ENCODE measurements around the gene CYS1. TPM values are rescaled to one million over a fixed set of nuclear protein-coding genes. Genes with fewer than 3 reads are reported as not detected.
"Not testable (repeated sequence)": the region's sequence is repeated elsewhere in the genome, so short reads cannot be mapped to it uniquely, and the experiment has no call there.

The CYS1 gene
- total RNA-seq, 2 experiments from 2014 or later, result 0.15 TPM; not detected in 1

DNA sequence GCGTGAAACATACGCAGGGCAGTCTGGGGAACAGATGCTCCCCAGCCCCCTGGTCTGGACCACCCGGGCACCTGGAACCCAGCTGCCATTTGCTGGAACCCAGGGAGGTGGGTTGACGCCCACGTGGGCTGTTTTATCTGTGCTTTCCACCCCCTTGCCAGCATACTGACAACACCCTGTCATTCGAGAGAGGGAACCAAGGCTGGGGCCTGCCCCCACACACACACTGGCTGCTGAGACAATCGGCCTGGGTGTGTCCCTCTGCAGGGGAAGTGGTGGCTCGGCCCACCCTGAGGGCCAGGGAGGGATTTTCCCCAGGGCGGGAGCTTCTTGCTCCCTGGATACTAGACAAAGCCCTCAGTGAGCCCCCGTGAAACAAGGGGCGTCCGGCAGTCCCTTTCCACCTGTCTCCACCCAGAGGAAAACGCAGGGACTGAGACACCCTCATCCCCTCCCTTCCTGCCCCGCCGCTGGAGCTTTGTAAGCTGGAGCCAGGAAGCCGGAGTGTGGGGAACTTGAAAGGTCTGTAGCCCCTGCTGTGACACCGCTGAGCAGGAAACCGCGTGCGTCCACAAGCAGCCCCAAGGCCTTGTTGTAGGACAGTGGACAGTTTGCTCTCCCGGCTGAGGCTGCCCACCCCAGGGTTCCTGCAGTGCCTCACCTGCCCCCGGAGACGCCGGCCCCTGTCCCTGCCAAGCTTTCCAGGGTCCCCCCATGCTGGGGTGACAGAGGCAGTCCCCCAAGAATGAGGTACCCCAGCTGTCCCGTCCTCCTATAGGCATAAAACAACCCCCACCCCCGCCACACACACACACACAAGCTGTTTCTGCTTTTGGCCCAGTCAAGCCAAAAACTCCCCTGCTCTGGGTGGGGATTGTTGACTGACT is 51.0 kb downstream of the CYS1 start:
- ChIA-PET CTCF (interaction anchor here (0.9 to 2.7 kb wide), 6 partner anchors 9 to 406 kb away, joined by 3 to 11 read pairs (median 4); no protein-coding TSS in a partner anchor), POLR2A (interaction anchor here (0.6 to 1.0 kb wide), 2 partner anchors 14 to 16 kb away, joined by 3 to 6 read pairs; no protein-coding TSS in a partner anchor)

DNA sequence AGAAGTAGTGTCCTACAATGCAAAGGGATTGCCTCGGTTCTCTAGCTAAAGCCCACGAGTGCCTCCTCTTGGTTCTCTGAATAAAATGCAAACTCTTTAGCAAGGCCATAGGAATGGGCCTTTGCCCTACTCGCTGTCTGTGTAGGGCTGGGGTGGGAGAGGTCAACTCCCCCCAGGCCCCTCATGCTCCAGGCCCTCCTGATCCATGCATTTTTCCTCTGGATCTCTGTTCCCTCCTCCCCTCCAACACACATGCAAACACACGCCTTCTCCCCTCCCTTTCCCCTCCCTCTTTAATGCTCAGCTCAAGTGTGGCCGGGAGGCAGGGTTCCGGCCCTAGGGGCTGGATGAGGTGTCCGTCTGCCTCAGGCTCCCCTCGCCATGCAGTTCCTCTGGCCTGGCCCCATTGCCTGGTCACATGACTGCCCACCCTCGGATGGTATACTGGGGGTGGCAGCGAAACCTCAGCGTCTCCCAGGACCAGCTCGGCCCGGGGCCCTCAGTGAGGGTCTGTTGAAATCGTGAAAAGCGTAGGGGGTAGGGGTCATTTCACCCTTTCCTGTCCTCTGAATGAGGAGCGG is 51.7 kb downstream of the CYS1 start:
- CTCF ChIA-PET, result interaction anchor here (0.9 to 2.7 kb wide), 6 partner anchors 14 to 406 kb away, joined by 3 to 11 read pairs (median 4); no protein-coding TSS in a partner anchor
- POLR2A ChIA-PET, result interaction anchor here (0.6 to 1.0 kb wide), 2 partner anchors 15 to 16 kb away, joined by 3 to 6 read pairs; no protein-coding TSS in a partner anchor

DNA sequence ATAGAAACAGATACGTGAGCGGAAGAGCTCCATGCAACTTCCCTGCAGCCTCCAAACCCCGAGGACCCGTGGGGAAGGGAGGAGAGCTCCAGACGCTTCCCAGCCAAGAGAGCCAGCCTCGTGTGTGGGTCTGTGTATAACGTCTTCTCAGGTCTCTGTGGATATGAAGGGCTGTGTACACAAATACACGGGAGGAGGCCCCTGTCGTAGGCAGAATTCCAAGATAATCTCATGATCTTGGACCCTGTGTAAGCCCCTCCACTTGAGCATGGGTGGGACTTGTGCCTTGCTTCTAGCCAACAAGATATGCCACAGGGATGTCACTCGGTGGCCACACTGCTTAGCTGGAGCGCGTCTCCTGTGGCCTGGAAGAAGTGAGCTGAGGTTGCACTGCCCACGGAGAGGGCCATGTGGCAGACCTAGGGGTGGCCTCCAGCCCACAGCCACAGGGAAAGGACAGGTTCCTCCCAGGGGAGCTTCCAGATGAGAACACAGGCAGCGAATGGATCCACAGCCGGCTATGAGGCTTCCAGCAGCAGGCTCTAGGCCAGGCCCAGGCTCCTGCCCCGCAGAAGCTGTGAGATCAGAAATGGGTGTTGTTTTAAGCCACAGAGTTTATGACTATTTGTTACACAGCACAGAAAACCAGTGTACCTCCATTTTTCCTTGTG is 52.4 kb downstream of the CYS1 start:
- POLR2A ChIA-PET, result no interaction called here

DNA sequence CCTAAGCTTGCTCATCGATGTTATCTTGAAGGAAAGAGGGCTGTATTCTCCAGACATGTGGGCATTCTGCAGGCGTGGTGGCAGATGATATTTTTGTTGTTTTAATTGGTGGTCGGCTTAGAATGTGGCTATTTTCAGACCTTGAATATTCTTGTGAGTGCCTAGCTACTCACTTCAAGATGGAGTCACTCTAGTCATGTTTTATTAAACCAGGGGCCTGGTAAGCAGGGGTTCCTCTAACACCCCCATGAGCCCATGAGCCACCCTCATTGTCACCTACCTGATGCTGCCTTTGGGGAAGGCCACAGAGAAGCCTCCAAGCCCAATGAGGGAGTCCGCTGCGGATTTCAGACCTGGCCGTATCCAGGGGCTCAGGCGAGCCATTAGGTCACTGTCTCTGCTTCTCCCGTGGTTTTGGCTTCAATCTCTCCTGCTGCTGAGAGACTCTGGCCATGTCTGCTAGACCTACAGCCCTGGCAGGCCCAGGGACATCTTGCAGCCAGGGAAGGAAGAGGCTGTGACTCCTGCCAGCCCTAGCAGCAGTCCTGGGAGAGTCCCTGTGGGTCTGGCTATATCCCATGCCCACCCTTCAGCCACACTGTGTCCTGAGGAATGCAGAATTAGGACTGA is 53.2 kb downstream of the CYS1 start:
- POLR2A ChIA-PET, result no interaction called here
- CTCF ChIA-PET, result interaction anchor here (2.7 kb wide), 1 partner anchor 20 kb away, joined by 11 read pairs; no protein-coding TSS in a partner anchor

More for the DNA sequence above, 52.4 kb downstream of the CYS1 start:
- CTCF ChIA-PET, result interaction anchor here (1.2 to 2.7 kb wide), 3 partner anchors 20 to 45 kb away, joined by 3 to 11 read pairs (median 6); no protein-coding TSS in a partner anchor

DNA sequence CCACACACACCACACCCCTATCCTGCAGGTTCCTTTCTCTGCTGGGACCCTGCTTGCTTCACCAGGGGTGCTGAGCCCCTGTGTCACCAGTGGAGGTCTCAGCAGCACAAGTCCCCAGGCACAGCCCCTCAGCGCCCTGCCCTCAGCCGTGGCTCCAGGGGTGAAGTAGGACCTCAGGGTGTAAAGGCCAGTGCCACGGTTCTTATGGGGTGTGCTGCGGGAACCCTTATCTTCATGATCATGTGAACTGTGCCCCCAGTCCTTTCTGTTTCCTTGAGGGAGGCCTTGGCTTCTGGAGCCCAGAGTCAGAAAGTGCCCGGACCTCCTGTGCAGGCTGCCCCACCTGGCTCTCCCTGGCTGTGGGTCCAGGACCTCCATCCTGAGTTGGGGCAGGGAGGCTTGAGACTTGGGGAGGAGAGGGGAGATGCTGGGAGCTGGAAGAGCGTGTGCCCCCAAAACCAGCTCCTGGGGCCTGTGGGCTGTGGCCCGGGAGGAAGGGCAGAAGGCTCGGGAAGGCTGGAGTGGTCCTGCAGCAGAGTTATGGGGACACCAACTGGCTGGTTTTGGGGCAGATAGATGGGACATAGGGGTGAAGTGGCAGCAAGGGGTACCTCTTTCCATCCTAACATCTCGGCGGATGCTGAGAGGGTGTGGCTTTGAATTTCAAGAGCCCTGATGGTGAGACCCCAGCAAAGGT is 57.1 kb downstream of the CYS1 start:
- CTCF ChIA-PET, result no interaction called here
- POLR2A ChIA-PET, result no interaction called here

DNA sequence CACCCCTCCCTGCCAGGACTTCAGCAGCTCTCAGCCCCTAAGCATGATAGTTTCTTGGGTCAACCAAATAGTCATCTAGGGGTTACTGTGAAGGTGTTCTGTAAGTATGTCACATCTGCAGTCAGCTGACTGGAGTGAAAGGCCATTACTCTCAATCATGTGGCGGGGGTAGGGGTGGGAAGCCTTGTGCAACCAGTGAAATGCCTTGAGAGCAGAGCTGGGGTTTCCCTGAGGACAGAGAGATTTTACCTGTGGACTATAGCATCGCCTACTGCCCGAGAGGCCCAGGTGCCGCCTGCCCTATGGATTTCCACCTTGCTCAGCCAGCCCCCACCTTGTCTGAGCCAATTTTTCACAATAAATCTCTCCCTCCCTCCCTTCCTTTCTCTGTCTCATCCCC is 57.8 kb downstream of the CYS1 start:
- ChIA-PET POLR2A (no interaction called here), CTCF (interaction anchor here (1.1 kb wide), 1 partner anchor 223 kb away, joined by 3 read pairs; no protein-coding TSS in a partner anchor)

DNA sequence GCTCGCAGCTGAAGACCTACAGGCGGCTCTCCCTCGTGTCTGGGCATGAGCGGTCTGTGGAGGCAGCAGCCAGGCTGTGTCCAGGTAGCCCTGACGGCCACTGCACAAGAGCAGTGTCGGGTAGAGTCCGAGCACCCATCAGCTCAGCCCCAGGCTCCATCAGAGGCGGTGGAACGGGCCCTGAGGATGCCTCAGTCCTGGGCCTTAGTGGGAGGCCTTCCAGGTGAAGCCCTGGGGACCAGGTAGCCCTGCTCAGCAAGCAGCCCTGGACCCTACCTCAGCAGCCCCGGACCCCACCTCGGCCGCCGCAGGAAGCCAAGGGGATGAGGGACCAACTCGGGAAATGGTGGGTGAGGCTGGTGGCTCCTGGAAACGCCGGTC is 58.2 kb downstream of the CYS1 start:
- CTCF ChIA-PET, result interaction anchor here (0.7 to 1.1 kb wide), 2 partner anchors 185 to 223 kb away, joined by 3 read pairs; no protein-coding TSS in a partner anchor
- POLR2A ChIA-PET, result no interaction called here

DNA sequence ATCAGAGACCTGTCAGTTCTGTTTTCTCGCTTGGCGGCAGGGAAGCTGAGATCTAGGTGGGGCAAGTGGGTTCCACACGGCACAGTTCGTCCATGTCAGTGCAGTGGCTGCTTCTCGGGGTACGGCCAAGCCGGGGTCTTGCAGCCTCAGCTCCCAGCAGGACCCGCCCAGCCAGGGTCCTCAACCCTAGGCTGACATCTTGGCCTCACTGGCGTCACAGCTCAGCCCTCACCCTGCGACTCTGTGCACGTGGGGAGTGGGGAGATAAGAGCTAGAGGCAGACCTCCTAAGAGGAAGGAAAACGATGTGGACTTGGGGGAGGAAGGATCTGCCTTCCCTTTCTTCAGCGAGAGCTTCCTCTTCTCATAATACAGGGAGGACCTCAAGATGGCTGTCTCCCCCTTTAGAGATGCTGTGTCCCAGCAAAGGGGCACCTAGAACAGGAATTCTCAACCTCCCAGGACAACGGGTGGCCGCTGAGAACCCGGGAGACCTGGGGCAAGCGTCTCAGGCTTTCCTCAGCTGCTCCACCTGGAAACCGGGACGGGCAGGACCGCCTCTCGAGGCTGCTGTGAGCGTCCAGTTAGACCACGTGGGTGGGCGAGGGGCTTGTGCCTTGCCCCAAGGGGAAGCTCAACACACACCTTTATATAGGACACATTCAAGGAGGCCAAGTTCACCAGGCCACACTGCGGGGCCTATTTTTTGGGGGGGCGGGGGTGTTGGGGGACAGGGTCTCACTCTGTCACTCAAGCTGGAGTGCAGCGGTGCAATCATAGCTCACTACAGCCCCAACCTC is 60.4 kb downstream of the CYS1 start:
- POLR2A ChIA-PET, result interaction anchor here (0.6 kb wide), 1 partner anchor 412 kb away, joined by 8 read pairs; no protein-coding TSS in a partner anchor
- CTCF ChIA-PET, result interaction anchor here (1.1 to 1.6 kb wide), 3 partner anchors 11 to 53 kb away, joined by 3 to 6 read pairs (median 3); no protein-coding TSS in a partner anchor

DNA sequence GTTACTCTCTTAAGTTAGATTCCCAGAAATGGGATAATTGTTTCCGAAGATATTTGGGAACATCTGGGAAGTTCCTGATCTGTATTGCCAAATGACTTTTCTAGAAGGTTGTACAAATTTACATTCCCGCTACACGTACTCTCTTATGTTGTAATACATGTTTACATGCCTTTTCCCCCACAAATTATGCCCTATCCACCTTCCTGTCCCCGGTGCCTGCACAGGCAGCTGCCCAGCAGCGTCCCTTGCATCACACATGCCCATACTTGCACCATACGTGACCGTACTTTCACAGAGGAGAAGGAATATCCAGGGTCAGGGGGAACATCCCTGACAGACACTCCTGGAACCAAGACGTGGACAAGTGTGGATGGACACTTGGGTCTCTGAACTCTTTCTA is 61.0 kb downstream of the CYS1 start:
- ChIA-PET POLR2A (no interaction called here), CTCF (interaction anchor here (1.1 to 1.6 kb wide), 3 partner anchors 11 to 53 kb away, joined by 3 to 6 read pairs (median 3); no protein-coding TSS in a partner anchor)

DNA sequence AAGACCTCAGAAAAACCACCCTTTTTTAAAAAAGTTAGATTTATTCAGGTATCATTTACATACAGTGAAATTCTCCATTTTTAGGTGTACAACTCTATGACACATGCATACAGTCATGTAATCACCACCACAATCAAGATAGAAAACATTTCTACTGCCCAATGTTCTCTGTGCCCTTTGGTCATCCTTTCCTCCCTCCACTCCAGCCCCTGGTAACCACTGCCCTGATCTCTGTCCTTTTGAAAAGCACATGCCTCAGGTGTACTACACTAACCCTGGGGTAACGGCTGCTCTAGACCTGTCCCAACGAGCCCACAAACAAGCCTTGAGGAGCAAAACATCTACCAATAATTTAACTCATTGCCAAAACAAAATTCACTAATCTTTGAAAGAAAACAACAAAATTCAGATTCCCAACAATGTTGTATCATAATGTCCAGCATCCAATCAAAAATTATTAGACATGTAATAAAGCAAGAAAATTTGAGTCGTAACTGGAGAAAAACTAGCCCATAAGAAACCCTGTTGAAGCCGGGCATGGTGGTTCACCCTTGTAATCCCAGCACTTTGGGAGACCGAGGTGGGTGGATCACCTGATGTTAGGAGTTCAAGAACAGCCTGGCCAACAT is 62.8 kb downstream of the CYS1 start:
- POLR2A ChIA-PET, result no interaction called here

DNA sequence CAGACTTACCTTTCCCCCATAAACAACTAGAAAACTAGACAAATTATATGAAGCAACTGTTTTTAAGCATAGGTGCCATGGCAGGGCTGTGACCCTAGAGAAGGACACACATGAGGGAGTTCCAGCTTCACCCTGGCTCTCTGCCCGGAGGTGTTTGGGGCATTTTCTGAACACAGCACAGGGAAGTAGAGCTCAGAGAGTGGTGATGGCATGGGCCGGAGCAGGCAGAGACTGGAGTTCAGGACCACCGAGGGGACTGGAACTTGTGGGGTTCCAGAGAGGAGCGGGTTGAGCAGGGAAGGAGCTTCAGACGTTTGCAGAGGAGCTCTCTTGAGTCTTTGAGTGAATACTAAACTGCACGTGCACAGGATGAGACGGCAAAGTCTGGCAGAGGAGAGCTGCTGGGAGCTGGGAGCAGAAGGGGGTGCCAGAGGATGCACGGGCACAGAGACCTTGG is 63.4 kb downstream of the CYS1 start:
- CTCF ChIA-PET, result no interaction called here

More for the DNA sequence above, 62.8 kb downstream of the CYS1 start:
- CTCF ChIA-PET, result no interaction called here

DNA sequence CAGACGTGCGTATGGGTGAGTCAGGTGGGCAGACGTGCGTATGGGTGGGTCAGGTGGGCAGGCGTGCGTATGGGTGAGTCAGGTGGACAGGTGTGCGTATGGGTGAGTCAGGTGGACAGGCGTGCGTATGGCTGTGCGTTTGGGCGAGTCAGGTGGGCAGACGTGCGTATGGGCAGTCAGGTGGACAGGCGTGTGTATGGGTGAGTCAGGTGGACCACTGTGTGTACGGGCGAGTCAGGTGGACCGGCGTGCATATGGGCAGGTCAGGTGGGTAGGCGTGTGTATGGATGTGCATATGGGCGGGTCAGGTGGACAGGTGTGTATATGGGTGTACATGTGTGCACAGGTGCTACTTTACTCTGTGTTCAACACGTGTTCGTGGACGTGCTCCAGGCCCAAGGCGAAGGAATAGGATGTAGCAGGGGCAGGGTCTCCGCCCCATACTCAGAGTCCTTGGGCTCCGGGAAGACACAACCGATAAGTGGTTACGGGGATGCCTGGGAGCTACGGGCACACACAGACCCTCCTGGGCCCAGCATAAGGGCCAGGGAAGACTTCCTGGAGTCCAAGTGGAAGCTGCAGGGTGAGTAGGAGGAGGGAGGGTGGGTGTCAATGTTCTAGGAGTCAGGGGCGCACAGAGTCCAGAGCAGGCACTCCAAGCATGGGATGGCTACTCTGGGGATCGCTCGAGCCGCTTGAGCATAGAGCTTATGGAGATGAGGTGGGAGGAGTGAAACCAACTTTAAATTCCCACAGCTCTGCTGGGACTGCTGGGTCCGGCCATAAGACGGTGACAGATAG is 64.0 kb downstream of the CYS1 start:
- ChIA-PET POLR2A (no interaction called here), CTCF (no interaction called here)

More for the DNA sequence above, 63.4 kb downstream of the CYS1 start:
- POLR2A ChIA-PET, result no interaction called here

DNA sequence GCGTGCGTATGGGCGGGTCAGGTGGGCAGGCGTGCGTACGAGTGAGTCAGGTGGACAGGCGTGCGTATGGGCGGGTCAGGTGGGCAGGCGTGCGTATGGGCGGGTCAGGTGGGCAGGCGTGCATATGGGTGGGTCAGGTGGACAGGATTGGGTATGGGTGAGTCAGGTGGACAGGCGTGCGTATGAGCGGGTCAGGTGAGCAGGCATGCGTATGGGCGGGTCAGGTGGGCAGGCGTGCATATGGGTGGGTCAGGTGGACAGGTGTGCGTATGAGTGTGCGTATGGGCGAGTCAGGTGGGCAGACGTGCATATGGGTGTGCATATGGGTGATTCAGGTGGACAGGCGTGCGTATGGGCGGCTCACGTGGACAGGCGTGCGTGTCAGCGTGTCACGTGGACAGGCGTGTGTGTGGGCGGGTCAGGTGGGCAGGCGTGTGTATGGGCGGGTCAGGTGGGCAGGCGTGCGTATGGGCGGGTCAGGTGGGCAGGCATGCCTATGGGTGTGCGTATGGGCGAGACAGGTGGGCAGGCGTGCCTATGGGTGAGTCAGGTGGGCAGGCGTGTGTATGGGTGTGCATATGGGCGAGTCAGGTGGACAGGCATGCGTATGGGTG is 64.7 kb downstream of the CYS1 start:
- CTCF ChIA-PET, POLR2A ChIA-PET: not testable (repeated sequence)

DNA sequence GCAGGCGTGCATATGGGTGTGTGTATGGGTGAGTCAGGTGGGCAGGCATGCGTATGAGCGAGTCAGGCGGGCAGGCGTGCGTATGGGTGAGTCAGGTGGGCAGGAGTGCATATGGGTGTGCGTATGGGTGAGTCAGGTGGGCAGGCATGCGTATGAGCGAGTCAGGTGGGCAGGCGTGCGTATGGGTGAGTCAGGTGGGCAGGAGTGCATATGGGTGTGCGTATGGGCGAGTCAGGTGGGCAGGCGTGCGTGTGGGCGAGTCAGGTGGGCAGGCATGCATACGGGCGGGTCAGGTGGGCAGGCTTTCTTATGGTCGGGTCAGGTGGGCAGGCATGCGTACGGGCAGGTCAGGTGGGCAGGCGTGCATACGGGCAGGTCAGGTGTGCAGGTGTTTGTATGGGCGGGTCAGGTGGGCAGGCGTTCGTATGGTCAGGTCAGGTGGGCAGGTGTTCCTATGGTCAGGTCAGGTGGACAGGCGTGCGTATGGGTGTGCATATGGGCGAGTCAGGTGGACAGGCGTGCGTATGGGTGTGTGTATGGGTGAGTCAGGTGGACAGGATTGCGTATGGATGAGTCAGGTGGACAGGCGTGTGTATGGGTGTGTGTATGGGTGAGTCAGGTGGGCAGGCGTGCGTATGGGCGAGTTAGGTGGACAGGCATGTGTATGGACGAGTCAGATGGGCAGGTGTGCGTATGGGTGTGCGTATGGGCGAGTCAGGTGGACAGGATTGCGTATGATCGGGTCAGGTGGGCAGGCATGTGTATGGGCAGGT is 65.6 kb downstream of the CYS1 start:
- CTCF ChIA-PET, result no interaction called here
- POLR2A ChIA-PET, result no interaction called here

DNA sequence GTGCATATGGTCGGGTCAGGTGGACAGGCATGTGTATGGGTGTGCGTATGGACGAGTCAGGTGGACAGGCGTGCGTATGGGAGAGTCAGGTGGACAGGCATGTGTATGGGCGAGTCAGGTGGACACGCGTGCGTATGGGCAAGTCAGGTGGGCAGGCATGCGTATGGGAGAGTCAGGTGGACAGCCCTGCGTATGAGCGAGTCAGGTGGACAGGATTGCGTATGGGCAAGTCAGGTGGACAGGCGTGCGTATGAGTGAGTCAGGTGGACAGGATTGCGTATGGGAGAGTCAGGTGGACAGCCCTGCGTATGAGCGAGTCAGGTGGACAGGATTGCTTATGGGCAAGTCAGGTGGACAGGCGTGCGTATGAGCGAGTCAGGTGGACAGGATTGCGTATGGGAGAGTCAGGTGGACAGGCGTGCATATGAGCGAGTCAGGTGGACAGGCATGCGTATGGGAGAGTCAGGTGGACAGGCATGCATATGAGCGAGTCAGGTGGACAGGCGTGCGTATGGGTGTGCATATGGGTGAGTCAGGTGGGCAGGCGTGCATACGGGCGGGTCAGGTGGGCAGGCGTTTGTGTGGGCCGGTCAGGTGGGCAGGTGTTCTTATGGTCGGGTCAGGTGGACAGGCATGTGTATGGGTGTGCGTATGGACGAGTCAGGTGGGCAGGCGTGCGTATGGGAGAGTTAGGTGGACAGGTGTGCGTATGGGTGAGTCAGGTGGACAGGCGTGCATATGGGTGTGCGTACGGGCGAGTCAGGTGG is 66.4 kb downstream of the CYS1 start:
- CTCF ChIA-PET, POLR2A ChIA-PET: not testable (repeated sequence)

All from activated CD8-positive, alpha-beta memory T cell treated with anti-CD3 and anti-CD28 coated beads for 36 hours (primary cell).